Cardiac fibroblast (primary cell): ENCODE data around the gene NR4A3.

ENCODE experiments used
- DNase-seq, 2 donors: peaks; one replicate each; pipeline versions ENCODE4 v3.0.0 to v3.0.0-alpha.2; 2010; ENCODE audit warnings: low read depth in 2 of 2
- H3K4me3 ChIP-seq, 2 donors: replicated peaks in 1 of 2; 1 replicate in 1 of 2; 2 replicates in 1 of 2; pipeline ENCODE4 v1.5.1; 2011; ENCODE audit warnings: low read depth in 2 of 2, low read length in 2 of 2, mild to moderate bottlenecking in 2 of 2, moderate library complexity in 1 of 2
- CTCF ChIP-seq: IDR thresholded peaks from one replicate; pipeline ENCODE4 v1.5.1; 2011; ENCODE audit warnings: low read depth, mild to moderate bottlenecking, low read length, inconsistent platforms

NR4A3 gene

GRCh38 chr9:99813739-99814138 is 7.9 kb upstream of the NR4A3 start:
- no peak for TF ChIP-seq CTCF
- no peak for DNase-seq
- H3K4me3 ChIP-seq = no peak overlapping the region

- no peak for TF ChIP-seq CTCF
These were observed 7.3 kb upstream of the NR4A3 start for GRCh38 chr9:99814359-99814758.

GRCh38 chr9:99816392-99816791 is 5.3 kb upstream of the NR4A3 start:
- TF ChIP-seq CTCF = no peak
- no peak for DNase-seq
- no peak overlapping the region for H3K4me3 ChIP-seq

More at GRCh38 chr9:99814359-99814758, 7.3 kb upstream of the NR4A3 start:
- no peak overlapping the region for H3K4me3 ChIP-seq
- DNase-seq = no peak

- no peak overlapping the region for H3K4me3 ChIP-seq
- TF ChIP-seq CTCF = no peak
- DNase-seq = no peak
These were observed 3.2 kb upstream of the NR4A3 start for GRCh38 chr9:99818500-99818899.

- H3K4me3 ChIP-seq = peak overlapping the region; percentile 60 to 76
- TF ChIP-seq CTCF = no peak
- peak; percentile 88 to 92 for DNase-seq
These were observed 2.4 kb upstream of the NR4A3 start for GRCh38 chr9:99819123-99819855.

- peak overlapping the region; percentile 86 to 91 for H3K4me3 ChIP-seq
- peak; percentile 94 to 98 for DNase-seq
These were observed 1.6 kb upstream of the NR4A3 start for GRCh38 chr9:99819856-99820684.

More at GRCh38 chr9:99819856-99820684, 1.6 kb upstream of the NR4A3 start:
- peak; percentile 6 for TF ChIP-seq CTCF
